Heart left ventricle (tissue), 16 donors: ENCODE results near the gene KCNN2. TPM values are rescaled to one million over a fixed set of nuclear protein-coding genes. Genes with fewer than 3 reads are reported as not detected.

ENCODE experiments used
- ATAC-seq, 4 donors: fragments of 200-7000 bp; cut with Tn5 transposase; one replicate each; pipeline ENCODE4 v1.9.1; 2020 to 2022; ENCODE audit warnings: moderate library complexity in 4 of 4, mild to moderate bottlenecking in 3 of 4, moderate number of reproducible peaks in 1 of 4
- DNase-seq, 5 donors: peaks; one replicate each; pipeline ENCODE4 v3.0.0-alpha.2; 2020
- H3K27ac ChIP-seq, 12 donors: fragments of 200-600 bp; sonication (generic) in 4 of 12; one replicate each; pipeline versions ENCODE4 v1.5.0 to v1.8.0; 2016 to 2022; ENCODE audit warnings: mild to moderate bottlenecking in 2 of 12
- H3K27me3 ChIP-seq, 9 donors: fragments of 200-600 bp; sonication (generic) in 2 of 9; one replicate each; pipeline versions ENCODE4 v1.5.1 to v1.8.0; 2016 to 2022; ENCODE audit warnings: mild to moderate bottlenecking in 3 of 9
- H3K36me3 ChIP-seq, 9 donors: fragments of 200-600 bp; sonication (generic) in 2 of 9; one replicate each; pipeline versions ENCODE4 v1.5.0 to v1.8.0; 2018 to 2022; ENCODE audit warnings: mild to moderate bottlenecking in 2 of 9
- H3K4me1 ChIP-seq, 12 donors: fragments of 200-600 bp; sonication (generic) in 4 of 12; one replicate each; pipeline versions ENCODE4 v1.5.0 to v1.8.0; 2016 to 2022; ENCODE audit warnings: mild to moderate bottlenecking in 3 of 12
- H3K4me3 ChIP-seq, 12 donors: fragments of 200-600 bp; sonication (generic) in 4 of 12; one replicate each; pipeline versions ENCODE4 v1.5.0 to v1.8.0; 2017 to 2022; ENCODE audit warnings: mild to moderate bottlenecking in 9 of 12, moderate library complexity in 4 of 12
- H3K9me3 ChIP-seq, 12 donors: fragments of 200-600 bp; sonication (generic) in 4 of 12; one replicate each; pipeline versions ENCODE4 v1.5.0 to v1.8.0; 2016 to 2022; ENCODE audit warnings: mild to moderate bottlenecking in 1 of 12
- POLR2A ChIP-seq, 2 donors: fragments of 450-650 bp; IDR thresholded peaks; one replicate each; pipeline ENCODE4 v1.6.1; 2017; ENCODE audit warnings: antibody characterized with exemption in 2 of 2, mild to moderate bottlenecking in 2 of 2, moderate library complexity in 2 of 2
- WGBS, 4 donors: extraction: QIAGEN DNeasy Blood & Tissue Kit in 2 of 4; methylation state at CpG; one replicate each; pipeline versions ENCODE4 v1.1.5 to v1.1.7; 2013 to 2018; 5-methylcytosine and 5-hydroxymethylcytosine counted together
- intact Hi-C, 10 donors: fragments of 100-400 bp; cut with DNase I; formaldehyde crosslinking; loops; one replicate each; pipeline versions ENCODE4 v1.11.1 to v1.14.2; 2022
- polyA plus RNA-seq, 2 donors: library from polyadenylated mRNA; stranded (reverse); fragments of 200-250 nt; gene quantifications; one replicate each; pipeline ENCODE4 v1.2.3, GENCODE V29; 2013
- total RNA-seq, 9 donors: library from RNA; depleted of rRNA in 2 of 9; stranded (reverse); fragments of >200 nt in 2 of 9; fragmentation: NEBNext Ultra II Directional in 3 of 9; extraction: Animal tissue kit (Norgen Biotek cat#: 25700) in 3 of 9; gene quantifications; one replicate each; pipeline versions ENCODE4 v1.1.0 to v1.2.4, GENCODE V29; 2016 to 2023
- TF ChIP-seq, protein P1 (sequence below), 12 donors: fragments of 200-600 bp; sonication (generic) in 4 of 12; IDR thresholded peaks; one replicate each; pipeline versions ENCODE4 v1.5.0 to v1.8.0; 2018 to 2022; ENCODE audit warnings: antibody characterized with exemption in 12 of 12, mild to moderate bottlenecking in 5 of 12
- donor health status: ischemic (EF 13 %, LVEDD 7.1; RV severe dilation, severe dysfunction).
- donor health status: healthy with polysubstance abuse.
- donor health status: DM: no; HTN: yes; CAD: no.
- donor health status: DM: no; HTN: no; CAD: no.
- donor health status: ischemic (EF 25% LVEDD 6.9; RV normal size, moderate dysfunction).
- donor health status: ischemic (EF 25% LVEDD 5.7; RV mildly dilated, moderate dysfunction).
- donor health status: healthy.
- donor health status: DM: yes; HTN: yes; CAD: no.
- donor health status: ischemic (EF 35%, LVEDD 5.7; RV mildly dilated, moderate dysfunction).
- donor health status: nonischemic (EF 11% LVEDD 7.7; RV severe dilation, severe dysfunction).
- donor health status: DM: yes; HTN: yes; CAD: no.
- donor health status: PGD.
- donor health status: ischemic (EF 29% LVEDD 5.4; RV normal size, mild dysfunction).
- donor health status: nonischemic (EF 23%, LVEDD 6.1; RV moderate dilation, normal function).

KCNN2 gene
- total and polyA plus RNA-seq, 11 donors = 1.2 to 11.6 (median 6.7) TPM

DNA sequence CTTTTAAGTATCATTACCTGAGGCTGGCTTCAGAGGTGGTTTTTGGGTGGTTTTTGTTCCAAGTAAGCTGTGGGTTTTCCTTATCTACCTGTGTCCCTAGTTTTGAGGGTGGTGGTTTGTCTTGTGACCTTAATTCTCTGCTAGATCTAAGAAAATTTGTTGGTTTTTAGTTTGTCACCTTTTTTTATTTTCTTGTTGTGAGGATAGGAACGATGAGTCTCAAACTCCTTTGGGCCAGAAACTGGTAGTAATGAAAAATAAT, 73.3 kb downstream of the KCNN2 start:
- Histone ChIP-seq H3K4me1 (peaks cover 0 to 12% (median 0%) of the 10 kb centered on the region in 12 donors), H3K36me3 (no peaks in the 10 kb centered on the region), H3K27me3 (no peaks in the 10 kb centered on the region), H3K9me3 (no peaks in the 10 kb centered on the region), H3K27ac (no peak overlapping the region), H3K4me3 (no peak overlapping the region)
- ATAC-seq (no peak), DNase-seq (no peak)
- TF ChIP-seq, protein P1, sequence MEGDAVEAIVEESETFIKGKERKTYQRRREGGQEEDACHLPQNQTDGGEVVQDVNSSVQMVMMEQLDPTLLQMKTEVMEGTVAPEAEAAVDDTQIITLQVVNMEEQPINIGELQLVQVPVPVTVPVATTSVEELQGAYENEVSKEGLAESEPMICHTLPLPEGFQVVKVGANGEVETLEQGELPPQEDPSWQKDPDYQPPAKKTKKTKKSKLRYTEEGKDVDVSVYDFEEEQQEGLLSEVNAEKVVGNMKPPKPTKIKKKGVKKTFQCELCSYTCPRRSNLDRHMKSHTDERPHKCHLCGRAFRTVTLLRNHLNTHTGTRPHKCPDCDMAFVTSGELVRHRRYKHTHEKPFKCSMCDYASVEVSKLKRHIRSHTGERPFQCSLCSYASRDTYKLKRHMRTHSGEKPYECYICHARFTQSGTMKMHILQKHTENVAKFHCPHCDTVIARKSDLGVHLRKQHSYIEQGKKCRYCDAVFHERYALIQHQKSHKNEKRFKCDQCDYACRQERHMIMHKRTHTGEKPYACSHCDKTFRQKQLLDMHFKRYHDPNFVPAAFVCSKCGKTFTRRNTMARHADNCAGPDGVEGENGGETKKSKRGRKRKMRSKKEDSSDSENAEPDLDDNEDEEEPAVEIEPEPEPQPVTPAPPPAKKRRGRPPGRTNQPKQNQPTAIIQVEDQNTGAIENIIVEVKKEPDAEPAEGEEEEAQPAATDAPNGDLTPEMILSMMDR (IDR thresholded peaks at IDR 0.05) = no peak
- no peak for TF ChIP-seq POLR2A (IDR thresholded peaks at IDR 0.05)
- WGBS, 4 donors = 71 to 92% (median 83%) methylated on average over 1 of the region's 1 CpG
- intact Hi-C loops = no loop called here

DNA sequence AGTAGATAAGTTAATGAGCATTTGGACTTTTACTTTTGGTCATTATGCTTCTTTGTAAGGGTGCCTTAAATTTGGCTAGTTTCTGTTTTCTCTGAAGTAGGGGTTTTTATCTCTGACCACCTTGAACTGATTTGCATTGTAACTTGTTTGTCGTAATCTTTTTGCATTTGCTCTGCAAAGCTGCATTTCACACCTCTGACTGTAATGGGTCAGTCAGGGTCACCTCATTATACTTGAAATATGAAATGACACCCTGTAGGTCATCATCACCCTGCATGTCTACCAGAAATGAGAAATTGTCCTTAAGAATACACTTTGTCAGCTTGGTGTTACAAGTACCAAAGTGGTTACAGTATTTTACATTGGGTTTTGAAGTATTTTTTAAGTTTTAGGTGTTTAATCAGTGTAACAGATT, 74.0 kb downstream of the KCNN2 start:
- no peak for DNase-seq
- WGBS, 4 donors = 44 to 72% (median 52%) methylated on average over 1 of the region's 1 CpG
- intact Hi-C loops = no loop called here
- TF ChIP-seq, protein P1 (IDR thresholded peaks at IDR 0.05) = no peak
- TF ChIP-seq POLR2A (IDR thresholded peaks at IDR 0.05) = no peak
- Histone ChIP-seq H3K4me1 (peaks cover 0 to 12% (median 0%) of the 10 kb centered on the region in 12 donors), H3K4me3 (no peak overlapping the region), H3K27me3 (no peaks in the 10 kb centered on the region), H3K27ac (no peak overlapping the region), H3K36me3 (no peaks in the 10 kb centered on the region), H3K9me3 (no peaks in the 10 kb centered on the region)
- ATAC-seq = no peak

DNA sequence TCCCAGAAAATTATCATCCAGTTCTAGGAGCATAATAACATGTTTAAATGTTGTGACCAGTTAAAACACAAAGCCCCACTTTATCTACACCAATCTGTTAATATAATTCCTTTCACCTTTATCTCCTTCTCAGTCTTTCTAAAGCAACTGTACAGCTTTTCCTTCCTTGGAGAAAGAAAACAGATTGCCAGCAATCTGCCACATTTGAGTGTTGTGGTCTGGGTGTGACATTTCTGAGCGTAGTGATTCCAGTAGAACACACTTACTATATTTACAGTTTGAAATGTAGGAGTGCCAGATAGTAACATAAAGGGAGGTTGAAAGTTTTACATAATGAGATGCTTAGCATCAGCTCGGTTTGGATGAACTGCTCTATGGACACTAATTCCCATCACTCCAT, 76.1 kb downstream of the KCNN2 start:
- no peak overlapping the region for H3K27ac ChIP-seq
- H3K4me3 ChIP-seq = no peak overlapping the region
- H3K4me1 ChIP-seq = peaks cover 0 to 12% (median 0%) of the 10 kb centered on the region in 12 donors
- intact Hi-C loops = no loop called here
- 36 to 52% (median 44%) methylated on average over 2 of the region's 2 CpGs for WGBS, 4 donors
- H3K36me3 ChIP-seq = no peaks in the 10 kb centered on the region
- no peaks in the 10 kb centered on the region for H3K9me3 ChIP-seq
- DNase-seq (no peak), ATAC-seq (no peak)
- no peaks in the 10 kb centered on the region for H3K27me3 ChIP-seq
- TF ChIP-seq POLR2A (IDR thresholded peaks at IDR 0.05) = no peak
- TF ChIP-seq, protein P1 (IDR thresholded peaks at IDR 0.05) = no peak

DNA sequence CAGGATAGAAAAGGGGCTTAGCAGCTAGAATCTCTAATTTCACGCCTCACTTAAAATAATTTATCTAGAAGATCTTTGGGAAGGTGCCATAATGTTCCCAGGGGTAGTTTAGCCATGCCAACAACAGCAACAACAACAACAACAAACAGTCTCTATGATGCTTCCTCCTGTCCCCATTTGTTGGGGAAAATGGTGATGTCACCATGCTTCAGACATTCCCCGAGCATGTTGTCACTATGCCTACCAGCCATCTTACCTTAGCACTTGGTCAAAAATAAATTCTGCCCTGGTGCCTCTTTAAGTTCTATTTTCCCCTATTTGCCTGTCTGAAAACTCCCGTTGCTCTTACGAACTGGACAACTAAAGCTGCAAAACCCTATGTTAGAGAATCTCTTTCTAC, 76.6 kb downstream of the KCNN2 start:
- no peak for DNase-seq
- 75 to 85% (median 80%) methylated on average over 4 of the region's 4 CpGs for WGBS, 4 donors
- intact Hi-C loops = no loop called here
- peaks cover 0 to 12% (median 0%) of the 10 kb centered on the region in 12 donors for H3K4me1 ChIP-seq
- H3K36me3 ChIP-seq = no peaks in the 10 kb centered on the region
- H3K27ac ChIP-seq = no peak overlapping the region
- no peaks in the 10 kb centered on the region for H3K27me3 ChIP-seq
- TF ChIP-seq, protein P1 (IDR thresholded peaks at IDR 0.05) = no peak
- TF ChIP-seq POLR2A (IDR thresholded peaks at IDR 0.05) = no peak
- no peaks in the 10 kb centered on the region for H3K9me3 ChIP-seq
- H3K4me3 ChIP-seq = no peak overlapping the region
- no peak for ATAC-seq
